Measurements from ENCODE around the gene DISC1. TPM values are rescaled to one million over a fixed set of nuclear protein-coding genes. Genes with fewer than 3 reads are reported as not detected.
"Not testable (repeated sequence)": the region's sequence is repeated elsewhere in the genome, so short reads cannot be mapped to it uniquely, and the experiment has no call there.

DISC1 gene
- total and polyA plus RNA-seq, 2 donors (not counting 3 experiments of a cell fraction or from before 2014, with no cell fraction given) = 3.3 to 14.7 TPM

GRCh38 chr1:231781892-231782291, 155.3 kb downstream of the DISC1 start:
- Histone ChIP-seq H4K20me1 (replicated peaks; ENCODE audit: control insufficient read depth, extremely low read depth, insufficient read depth, low read length) (no peaks in the 10 kb centered on the region), H3K9ac (replicated peaks; ENCODE audit: extremely low read depth, insufficient read depth, low read length) (peak overlapping the region; percentile 29), H3K4me2 (ENCODE audit: insufficient read depth, low read length) (peak overlapping the region; percentile 73), H3K27ac (ENCODE audit: insufficient read depth, low read depth, low read length) (peak overlapping the region; percentile 67), H3K4me1 (ENCODE audit: control insufficient read depth, extremely low read depth, insufficient read depth, low read length) (peaks cover 13% of the 10 kb centered on the region), H2AFZ (ENCODE audit: low read depth, low read length) (peak overlapping the region; percentile 46), H3K27me3 (ENCODE audit: control insufficient read depth in 2 of 2, insufficient read depth in 2 of 2, low read length in 2 of 2) (no peaks in the 10 kb centered on the region), H3K4me3 (replicated peaks in 1 of 3; ENCODE audit: insufficient read depth in 1 of 3, low read depth in 1 of 3, low read length in 3 of 3) (peak overlapping the region in 1 of 3 experiments; percentile 23), H3K79me2 (ENCODE audit: control insufficient read depth, insufficient read depth, low read length) (no peaks in the 10 kb centered on the region), H3K36me3 (ENCODE audit: control insufficient read depth in 2 of 2, extremely low read depth in 1 of 2, insufficient read depth in 2 of 2, low read length in 2 of 2) (no peaks in the 10 kb centered on the region), H3K9me3 (replicated peaks; ENCODE audit: control insufficient read depth, insufficient read depth, low read length) (no peaks in the 10 kb centered on the region), H3K9me1 (replicated peaks; ENCODE audit: control insufficient read depth, extremely low read depth, insufficient read depth, low read length) (no peaks in the 10 kb centered on the region)
- TF ChIP-seq GATA2 (IDR thresholded peaks at IDR 0.05; ENCODE audit: insufficient read depth, insufficient read length, low read depth, low read length) (peak; percentile 83), JUN (IDR thresholded peaks at IDR 0.05; ENCODE audit: borderline replicate concordance, insufficient read depth, insufficient read length, low read depth) (peak; percentile 36)
- TF ChIP-seq, protein P1, sequence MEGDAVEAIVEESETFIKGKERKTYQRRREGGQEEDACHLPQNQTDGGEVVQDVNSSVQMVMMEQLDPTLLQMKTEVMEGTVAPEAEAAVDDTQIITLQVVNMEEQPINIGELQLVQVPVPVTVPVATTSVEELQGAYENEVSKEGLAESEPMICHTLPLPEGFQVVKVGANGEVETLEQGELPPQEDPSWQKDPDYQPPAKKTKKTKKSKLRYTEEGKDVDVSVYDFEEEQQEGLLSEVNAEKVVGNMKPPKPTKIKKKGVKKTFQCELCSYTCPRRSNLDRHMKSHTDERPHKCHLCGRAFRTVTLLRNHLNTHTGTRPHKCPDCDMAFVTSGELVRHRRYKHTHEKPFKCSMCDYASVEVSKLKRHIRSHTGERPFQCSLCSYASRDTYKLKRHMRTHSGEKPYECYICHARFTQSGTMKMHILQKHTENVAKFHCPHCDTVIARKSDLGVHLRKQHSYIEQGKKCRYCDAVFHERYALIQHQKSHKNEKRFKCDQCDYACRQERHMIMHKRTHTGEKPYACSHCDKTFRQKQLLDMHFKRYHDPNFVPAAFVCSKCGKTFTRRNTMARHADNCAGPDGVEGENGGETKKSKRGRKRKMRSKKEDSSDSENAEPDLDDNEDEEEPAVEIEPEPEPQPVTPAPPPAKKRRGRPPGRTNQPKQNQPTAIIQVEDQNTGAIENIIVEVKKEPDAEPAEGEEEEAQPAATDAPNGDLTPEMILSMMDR (IDR thresholded peaks at IDR 0.05; ENCODE audit: extremely low read depth in 1 of 2, insufficient read depth in 1 of 2, low read depth in 1 of 2, low read length in 2 of 2) = no peak
- no TSS peak for BruUV-seq (replicated peaks)
- dilution Hi-C loops (cut with MboI; ENCODE audit: extremely low pct_ligation_motif_present, low sequenced_read_pairs) (no loop called here), intact Hi-C loops (cut with micrococcal nuclease) (no loop called here)
- peak; percentile 88 for FAIRE-seq
- ChIA-PET CTCF (interaction anchor here (0.8 to 2.5 kb wide), 13 partner anchors 9 to 596 kb away, joined by 3 to 29 read pairs (median 4); no protein-coding TSS in a partner anchor), POLR2A (interaction anchor here (1.1 to 1.2 kb wide), 2 partner anchors 11 to 18 kb away, joined by 3 read pairs; no protein-coding TSS in a partner anchor)
- DNase-seq (ENCODE audit: low read depth, low spot score) = peak; percentile 88

DNA sequence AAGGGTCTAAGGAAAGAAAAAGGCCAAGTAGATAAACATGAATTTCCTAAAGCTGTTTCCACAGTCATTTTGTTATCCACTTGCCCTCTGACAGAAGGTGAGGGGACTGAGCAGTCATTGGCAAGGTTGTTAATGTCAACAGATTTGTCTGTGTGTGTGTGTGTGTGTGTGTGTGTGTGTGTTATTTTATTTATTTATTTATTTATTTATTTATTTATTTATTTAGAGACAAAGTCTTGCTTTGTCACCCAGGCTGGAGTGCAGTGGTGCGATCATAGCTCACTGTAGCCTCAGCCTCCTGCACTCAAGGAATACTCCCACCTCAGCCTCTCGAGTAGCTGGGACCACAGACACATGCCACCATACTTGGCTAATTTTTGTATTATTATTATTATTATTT, 158.5 kb downstream of the DISC1 start:
- intact Hi-C loops (cut with micrococcal nuclease); dilution Hi-C loops (cut with MboI; ENCODE audit: extremely low pct_ligation_motif_present, low sequenced_read_pairs); H3K36me3 ChIP-seq (ENCODE audit: control insufficient read depth in 2 of 2, extremely low read depth in 1 of 2, insufficient read depth in 2 of 2, low read length in 2 of 2); H3K27me3 ChIP-seq (ENCODE audit: control insufficient read depth in 2 of 2, insufficient read depth in 2 of 2, low read length in 2 of 2); H3K9ac ChIP-seq (replicated peaks; ENCODE audit: extremely low read depth, insufficient read depth, low read length); H4K20me1 ChIP-seq (replicated peaks; ENCODE audit: control insufficient read depth, extremely low read depth, insufficient read depth, low read length); BruUV-seq (replicated peaks); H3K4me2 ChIP-seq (ENCODE audit: insufficient read depth, low read length); H3K4me3 ChIP-seq (replicated peaks in 1 of 3; ENCODE audit: insufficient read depth in 1 of 3, low read depth in 1 of 3, low read length in 3 of 3); POLR2A ChIA-PET; H3K27ac ChIP-seq (ENCODE audit: insufficient read depth, low read depth, low read length); H3K79me2 ChIP-seq (ENCODE audit: control insufficient read depth, insufficient read depth, low read length); H2AFZ ChIP-seq (ENCODE audit: low read depth, low read length); FAIRE-seq; H3K9me3 ChIP-seq (replicated peaks; ENCODE audit: control insufficient read depth, insufficient read depth, low read length); DNase-seq (ENCODE audit: low read depth, low spot score); H3K9me1 ChIP-seq (replicated peaks; ENCODE audit: control insufficient read depth, extremely low read depth, insufficient read depth, low read length): not testable (repeated sequence)
- CTCF ChIA-PET = interaction anchor here (1.4 kb wide), 1 partner anchor 28 kb away, joined by 8 read pairs; no protein-coding TSS in a partner anchor
- H3K4me1 ChIP-seq (ENCODE audit: control insufficient read depth, extremely low read depth, insufficient read depth, low read length) = peaks cover 13% of the 10 kb centered on the region
